ENCODE data around the gene LAMA3. TPM values are rescaled to one million over a fixed set of nuclear protein-coding genes. Genes with fewer than 3 reads are reported as not detected.

Gene LAMA3
- total RNA-seq, 1 experiment from 2014 or later, result 5.6 TPM

GRCh38 chr18:23684515-23685197 is 4.6 kb upstream of the LAMA3 start:
- no peak for ATAC-seq
- no peak overlapping the region for H3K4me3 ChIP-seq (replicated peaks in 1 of 2; ENCODE audit: low read depth in 1 of 2, low read length in 2 of 2)
- no peaks in the 10 kb centered on the region for H3K36me3 ChIP-seq (ENCODE audit: control insufficient read depth in 1 of 2, insufficient read depth in 2 of 2, low read length in 2 of 2)
- H3K79me2 ChIP-seq (ENCODE audit: insufficient read depth, low read length), result no peaks in the 10 kb centered on the region
- no peak for DNase-seq (ENCODE audit: low read depth, low spot score)
- peak overlapping the region; percentile 8 for H3K4me2 ChIP-seq (ENCODE audit: low read length)
- peak overlapping the region; percentile 66 for H2AFZ ChIP-seq (ENCODE audit: low read depth, low read length, poor library complexity, severe bottlenecking)
- CTCF ChIA-PET, result no interaction called here
- H3K9ac ChIP-seq (ENCODE audit: low read length), result no peak overlapping the region
- POLR2A ChIA-PET, result no interaction called here
- no peak overlapping the region for H3K27ac ChIP-seq (ENCODE audit: low read depth, low read length)
- H3K4me1 ChIP-seq (ENCODE audit: control insufficient read depth in 1 of 2, insufficient read depth in 2 of 2, low read length in 2 of 2), result peaks cover 7 to 18% of the 10 kb centered on the region in 2 experiments
- intact Hi-C loops (cut with micrococcal nuclease), result no loop called here
- RAD21 ChIA-PET (ENCODE audit: low non-redundant PET in 1 of 2, low total read pairs in 2 of 2, uncharacterized antibody in 2 of 2, unreplicated experiment in 2 of 2), result no interaction called here
- H3K9me3 ChIP-seq (ENCODE audit: control insufficient read depth in 1 of 2, insufficient read depth in 1 of 2, low read depth in 1 of 2, low read length in 2 of 2), result no peaks in the 10 kb centered on the region
- BruUV-seq (replicated peaks), result no TSS peak
- TF ChIP-seq ZFX (IDR thresholded peaks at IDR 0.05) (no peak), EGR1 (IDR thresholded peaks at IDR 0.05; ENCODE audit: low read depth) (no peak), YY1 (IDR thresholded peaks at IDR 0.05; ENCODE audit: extremely low read depth, insufficient replicate concordance, low read depth, low read length) (no peak), FOSL1 (IDR thresholded peaks at IDR 0.05; ENCODE audit: low read depth) (no peak), EZH2phosphoT487 (IDR thresholded peaks at IDR 0.05; ENCODE audit: borderline replicate concordance) (no peak), CBX3 (IDR thresholded peaks at IDR 0.05; ENCODE audit: low read depth) (no peak), CTCF (IDR thresholded peaks at IDR 0.05 in 2 of 3, conservative IDR thresholded peaks at IDR 0.05 in 1 of 3; ENCODE audit: borderline replicate concordance in 1 of 3, insufficient read depth in 1 of 3, low read depth in 2 of 3, low read length in 2 of 3) (no peak), SRF (IDR thresholded peaks at IDR 0.05; ENCODE audit: low read depth) (no peak), CEBPB (IDR thresholded peaks at IDR 0.05; ENCODE audit: low read depth) (no peak), ZNF274 (IDR thresholded peaks at IDR 0.05; ENCODE audit: low read depth, low read length) (no peak), POLR2AphosphoS5 (IDR thresholded peaks at IDR 0.05; ENCODE audit: low read depth, low read length) (no peak), EZH2 (IDR thresholded peaks at IDR 0.05) (no peak), RAD21 (IDR thresholded peaks at IDR 0.05; ENCODE audit: low read depth) (no peak), POLR2A (IDR thresholded peaks at IDR 0.05; ENCODE audit: borderline replicate concordance, extremely low read depth, insufficient read depth, insufficient read length) (no peak), ELF1 (IDR thresholded peaks at IDR 0.05; ENCODE audit: borderline replicate concordance, low read depth) (no peak), SP1 (IDR thresholded peaks at IDR 0.05; ENCODE audit: low read depth) (no peak), SIN3A (IDR thresholded peaks at IDR 0.05; ENCODE audit: low read depth) (no peak)
- TF ChIP-seq, protein P1, sequence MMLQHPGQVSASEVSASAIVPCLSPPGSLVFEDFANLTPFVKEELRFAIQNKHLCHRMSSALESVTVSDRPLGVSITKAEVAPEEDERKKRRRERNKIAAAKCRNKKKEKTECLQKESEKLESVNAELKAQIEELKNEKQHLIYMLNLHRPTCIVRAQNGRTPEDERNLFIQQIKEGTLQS (IDR thresholded peaks at IDR 0.05), result no peak
- H4K20me1 ChIP-seq (ENCODE audit: insufficient read depth), result no peaks in the 10 kb centered on the region
- no peaks in the 10 kb centered on the region for H3K9me2 ChIP-seq (ENCODE audit: insufficient read depth)
- no peaks in the 10 kb centered on the region for H3K27me3 ChIP-seq (ENCODE audit: insufficient read depth, low read length)

Data from HCT116 (cell line).